AG04450 (cell line): ENCODE data around the gene SERP2. TPM values are rescaled to one million over a fixed set of nuclear protein-coding genes. Genes with fewer than 3 reads are reported as not detected.
A peak's percentile ranks its signal among the peaks of the same experiment; 100 is the strongest.
"Not testable (repeated sequence)": the region's sequence is repeated elsewhere in the genome, so short reads cannot be mapped to it uniquely, and the experiment has no call there.

Source experiments
- CTCF ChIA-PET: fragments of 300-600, 350-600 bp; formaldehyde crosslinking; extraction: SDS; loops from one replicate; lab custom pipeline; 2022; ENCODE audit warnings: antibody characterized with exemption, inconsistent platforms; lab: Charles Lee
- POLR2A ChIA-PET: fragments of 350-600 bp; formaldehyde crosslinking; extraction: SDS; loops from one replicate; lab custom pipeline; 2021; ENCODE audit warnings: antibody characterized with exemption, inconsistent platforms; lab: Yijun Ruan, JAX
- DNase-seq: peaks from one replicate; pipeline ENCODE4 v3.0.0-alpha.2; 2011; ENCODE audit warnings: low read depth, low spot score
- H3K27ac ChIP-seq: one replicate; pipeline ENCODE4 v1.5.1; 2012; ENCODE audit warnings: low read depth, low read length, control low read depth
- H3K27me3 ChIP-seq: one replicate; pipeline ENCODE4 v1.6.0; 2012; ENCODE audit warnings: low read length; ENCODE audit not compliant: control insufficient read depth, insufficient read depth
- H3K4me3 ChIP-seq: 2 replicates; pipeline ENCODE4 v1.5.1; 2011; ENCODE audit warnings: mild to moderate bottlenecking, low read depth, low read length, control low read depth
- H3K9me3 ChIP-seq: 2 replicates; pipeline ENCODE4 v1.5.1; 2012; ENCODE audit warnings: low read length; ENCODE audit not compliant: control insufficient read depth, insufficient read depth
- polyA minus RNA-seq: library from RNA; depleted of rRNA, polyadenylated mRNA; stranded (reverse); fragments of >200 nt; gene quantifications from 2 replicates; pipeline ENCODE4 v1.2.3, GENCODE V29; 2011; rRNA and poly(A)+ RNA removed
- polyA plus RNA-seq: library from polyadenylated mRNA; depleted of rRNA; stranded (reverse); fragments of >200 nt; gene quantifications from 2 replicates; pipeline ENCODE4 v1.2.3, GENCODE V29; 2011; rRNA removed
- TF ChIP-seq, protein P1 (sequence below): IDR thresholded peaks from 2 replicates; pipeline ENCODE4 v1.5.1; 2011; ENCODE audit warnings: low read depth, low read length, control low read depth, inconsistent platforms

SERP2 gene
- polyA plus RNA-seq (5.0 and 5.7 TPM in 2 replicates), polyA minus RNA-seq (1.1 and 1.8 TPM in 2 replicates)

DNA sequence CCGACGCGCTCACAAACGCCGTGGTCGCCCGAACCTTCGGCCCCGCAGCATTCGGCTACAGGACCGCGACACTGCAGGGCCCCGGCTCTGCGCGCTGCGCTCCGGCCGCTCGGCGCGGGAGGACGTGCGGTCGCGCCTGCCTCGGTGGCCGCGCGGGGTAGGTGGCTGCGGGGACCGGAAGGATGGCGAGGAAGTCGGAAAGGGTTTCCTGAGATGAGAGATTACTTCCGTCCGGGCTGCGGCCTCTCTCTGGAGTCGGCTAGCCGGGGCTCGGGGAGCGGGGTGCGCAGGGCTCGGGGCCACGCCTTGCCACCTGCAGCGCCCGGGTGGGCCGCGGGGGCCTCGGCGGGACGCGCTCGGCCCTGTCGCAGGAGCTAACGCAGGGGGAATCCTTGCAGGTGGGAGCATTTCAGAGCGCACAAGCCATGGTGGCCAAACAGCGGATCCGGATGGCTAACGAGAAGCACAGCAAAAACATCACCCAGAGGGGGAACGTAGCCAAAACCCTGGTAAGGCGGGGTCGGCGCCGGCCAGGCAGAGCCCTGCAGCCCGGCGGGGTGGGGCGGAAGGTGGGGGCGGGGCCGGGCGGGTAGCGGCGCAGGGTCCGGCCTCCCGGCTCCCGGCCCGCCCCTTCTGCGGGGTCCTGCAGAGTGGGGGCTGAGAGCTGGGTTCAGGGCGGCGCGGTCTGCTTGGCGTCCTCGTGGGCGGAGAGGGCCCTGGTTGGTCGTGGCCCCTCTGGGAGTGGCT, at the start of gene SERP2:
Gene SERP2 (plus strand): TSS at position 224 of the 747 bp plus-strand sequence. CDS start 202 bp downstream, at position 426.
- DNase-seq: no peak
- TF ChIP-seq, protein P1, sequence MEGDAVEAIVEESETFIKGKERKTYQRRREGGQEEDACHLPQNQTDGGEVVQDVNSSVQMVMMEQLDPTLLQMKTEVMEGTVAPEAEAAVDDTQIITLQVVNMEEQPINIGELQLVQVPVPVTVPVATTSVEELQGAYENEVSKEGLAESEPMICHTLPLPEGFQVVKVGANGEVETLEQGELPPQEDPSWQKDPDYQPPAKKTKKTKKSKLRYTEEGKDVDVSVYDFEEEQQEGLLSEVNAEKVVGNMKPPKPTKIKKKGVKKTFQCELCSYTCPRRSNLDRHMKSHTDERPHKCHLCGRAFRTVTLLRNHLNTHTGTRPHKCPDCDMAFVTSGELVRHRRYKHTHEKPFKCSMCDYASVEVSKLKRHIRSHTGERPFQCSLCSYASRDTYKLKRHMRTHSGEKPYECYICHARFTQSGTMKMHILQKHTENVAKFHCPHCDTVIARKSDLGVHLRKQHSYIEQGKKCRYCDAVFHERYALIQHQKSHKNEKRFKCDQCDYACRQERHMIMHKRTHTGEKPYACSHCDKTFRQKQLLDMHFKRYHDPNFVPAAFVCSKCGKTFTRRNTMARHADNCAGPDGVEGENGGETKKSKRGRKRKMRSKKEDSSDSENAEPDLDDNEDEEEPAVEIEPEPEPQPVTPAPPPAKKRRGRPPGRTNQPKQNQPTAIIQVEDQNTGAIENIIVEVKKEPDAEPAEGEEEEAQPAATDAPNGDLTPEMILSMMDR: no peak
- Histone ChIP-seq H3K27me3 (no peaks in the 10 kb centered on the region), H3K9me3 (no peaks in the 10 kb centered on the region), H3K27ac (no peak within 1 kb of the TSS), H3K4me3 (peak within 1 kb of the TSS; percentile 60)
- ChIA-PET CTCF (interaction anchor here (0.6 kb wide), 1 partner anchor 62 kb away, joined by 3 read pairs; no protein-coding TSS in a partner anchor), POLR2A (no interaction called here)

DNA sequence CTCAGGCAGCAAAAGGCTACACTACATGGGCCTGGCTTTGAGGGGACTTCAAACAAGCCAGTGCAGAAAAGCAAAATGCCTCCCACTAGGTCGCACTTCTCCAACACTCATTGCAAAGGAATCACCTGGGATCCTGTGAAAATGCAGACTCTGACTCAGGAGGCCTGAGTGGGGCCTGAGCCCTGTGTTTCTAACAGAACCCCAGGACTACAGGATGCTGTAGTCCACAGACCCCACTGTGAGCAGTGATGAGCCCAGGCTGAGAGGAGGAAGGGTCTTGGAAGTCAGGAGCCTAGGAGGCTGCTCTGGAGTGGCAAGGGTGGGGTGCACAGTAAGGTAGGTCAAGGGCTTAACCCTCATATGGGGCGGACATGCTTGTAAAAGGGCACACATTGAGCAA, 46.7 kb upstream of the SERP2 start:
- CTCF ChIA-PET: no interaction called here
- Histone ChIP-seq H3K9me3 (no peaks in the 10 kb centered on the region; the same call in 1 of the 2 replicates), H3K27ac (no peak overlapping the region), H3K27me3 (no peaks in the 10 kb centered on the region), H3K4me3 (no peak overlapping the region)
- DNase-seq: no peak
- TF ChIP-seq, protein P1: no peak
- POLR2A ChIA-PET: interaction anchor here (0.7 kb wide), 1 partner anchor 35 kb away, joined by 4 read pairs; no protein-coding TSS in a partner anchor

DNA sequence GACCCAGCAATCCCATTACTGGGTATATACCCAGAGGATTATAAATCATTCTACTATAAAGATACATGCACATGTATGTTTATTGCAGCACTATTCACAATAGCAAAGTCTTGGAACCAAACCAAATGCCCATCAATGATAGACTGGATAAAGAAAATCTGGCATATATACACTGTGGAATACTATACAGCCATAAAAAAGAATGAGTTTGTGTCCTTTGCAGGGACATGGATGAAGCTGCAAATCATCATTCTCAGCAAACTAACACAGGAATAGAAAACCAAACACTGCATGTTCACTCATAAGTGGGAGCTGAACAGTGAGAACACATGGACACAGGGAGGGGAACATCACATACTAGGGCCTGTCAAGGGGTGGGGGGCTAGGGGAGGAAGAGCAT, 44.6 kb upstream of the SERP2 start:
- DNase-seq, CTCF ChIA-PET, H3K27ac ChIP-seq, POLR2A ChIA-PET, H3K9me3 ChIP-seq, H3K27me3 ChIP-seq, H3K4me3 ChIP-seq: not testable (repeated sequence)

DNA sequence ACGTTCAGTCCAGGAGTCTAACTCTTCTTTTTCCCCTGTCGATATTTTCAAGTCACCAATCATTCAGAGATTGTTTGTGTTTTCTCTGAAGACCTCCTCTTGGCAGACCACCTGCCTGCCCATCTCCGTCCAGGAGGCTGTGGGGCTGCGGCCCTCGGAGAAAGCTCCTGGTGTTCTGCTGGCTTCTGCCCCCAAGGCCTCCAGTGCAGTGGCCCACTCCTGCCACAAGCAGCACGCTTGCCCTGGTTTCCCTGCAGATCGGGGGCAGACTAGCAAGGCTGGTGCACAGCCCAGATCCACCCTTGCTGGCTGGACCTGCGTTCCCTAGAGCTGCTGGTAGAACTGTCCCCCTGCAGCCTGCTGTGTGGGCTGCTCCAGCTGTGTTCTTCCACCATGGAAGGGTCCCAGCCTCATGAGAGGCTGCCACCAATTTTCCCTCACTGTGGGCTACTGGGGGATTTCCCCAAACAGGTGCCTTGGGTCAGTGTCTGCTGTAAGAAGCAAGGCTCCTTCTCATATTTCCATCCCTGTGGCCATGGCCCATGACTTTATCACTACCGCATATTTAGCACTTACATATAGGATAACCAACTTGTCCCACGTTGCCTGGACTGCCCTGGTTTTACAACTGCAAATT, 43.6 kb upstream of the SERP2 start:
- POLR2A ChIA-PET: no interaction called here
- TF ChIP-seq, protein P1: no peak
- Histone ChIP-seq H3K9me3 (no peaks in the 10 kb centered on the region; the same call in 1 of the 2 replicates), H3K27me3 (no peaks in the 10 kb centered on the region), H3K4me3 (no peak overlapping the region), H3K27ac (no peak overlapping the region)
- CTCF ChIA-PET: no interaction called here
- DNase-seq: no peak

DNA sequence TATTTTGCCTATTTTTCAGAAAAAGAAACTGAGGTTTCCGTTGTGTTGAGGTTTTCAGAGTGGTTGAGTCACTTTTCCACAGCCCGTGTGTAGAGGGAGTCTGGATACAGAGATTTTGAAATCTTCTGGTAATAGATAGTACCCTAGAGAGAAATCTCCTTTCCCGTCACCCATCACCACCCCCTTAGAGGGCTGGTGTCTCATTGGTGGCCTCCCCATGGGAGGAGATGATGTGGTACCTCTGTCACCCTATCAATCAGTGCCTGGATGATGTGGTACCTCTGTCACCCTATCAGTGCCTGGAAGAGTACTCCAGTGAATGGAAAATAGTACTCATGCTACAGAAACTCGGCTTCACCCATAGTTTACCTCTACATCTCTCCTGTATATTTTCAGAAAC, 42.2 kb upstream of the SERP2 start:
- H3K27ac ChIP-seq: peak overlapping the region; percentile 22
- no peak for DNase-seq
- TF ChIP-seq, protein P1: no peak
- H3K27me3 ChIP-seq: no peaks in the 10 kb centered on the region
- ChIA-PET POLR2A (no interaction called here), CTCF (interaction anchor here (1.3 kb wide), 1 partner anchor 423 kb away, joined by 3 read pairs; no protein-coding TSS in a partner anchor)
- no peak overlapping the region for H3K4me3 ChIP-seq
- no peaks in the 10 kb centered on the region; the same call in 1 of the 2 replicates for H3K9me3 ChIP-seq
